Retina (tissue), 1 donor: ENCODE results near the gene CTCF.

Experiments used
- DNase-seq: peaks from one replicate; pipeline ENCODE4 v3.0.0-alpha.2; 2016

Gene CTCF

GRCh38 chr16:67606632-67607031, 44.3 kb downstream of the CTCF start:
- DNase-seq, result no peak

GRCh38 chr16:67608364-67608763, 46.0 kb downstream of the CTCF start:
- no peak for DNase-seq

- no peak for DNase-seq
Measured at GRCh38 chr16:67613808-67614207, 51.5 kb downstream of the CTCF start.

- DNase-seq, result no peak
Measured at GRCh38 chr16:67628216-67628615, 65.9 kb downstream of the CTCF start.

- no peak for DNase-seq
Measured at GRCh38 chr16:67632415-67633172, 70.3 kb downstream of the CTCF start.

- no peak for DNase-seq
Measured at GRCh38 chr16:67636713-67637112, 74.4 kb downstream of the CTCF start.

GRCh38 chr16:67637625-67638024, 75.3 kb downstream of the CTCF start:
- no peak for DNase-seq

- no peak for DNase-seq
Measured at GRCh38 chr16:67641779-67642708, 79.7 kb downstream of the CTCF start.

- no peak for DNase-seq
Measured at GRCh38 chr16:67644038-67644437, 81.7 kb downstream of the CTCF start.

- DNase-seq, result no peak
Measured at GRCh38 chr16:67645397-67646121, 83.2 kb downstream of the CTCF start.

GRCh38 chr16:67647111-67647651, 84.9 kb downstream of the CTCF start:
- no peak for DNase-seq

GRCh38 chr16:67647681-67648080, 85.4 kb downstream of the CTCF start:
- DNase-seq, result no peak

- no peak for DNase-seq
Measured at GRCh38 chr16:67648088-67648763, 85.9 kb downstream of the CTCF start.

GRCh38 chr16:67648764-67649407, 86.6 kb downstream of the CTCF start:
- no peak for DNase-seq

GRCh38 chr16:67649494-67649931, 87.2 kb downstream of the CTCF start:
- no peak for DNase-seq

GRCh38 chr16:67650023-67650422, 87.7 kb downstream of the CTCF start:
- DNase-seq, result no peak

GRCh38 chr16:67651039-67651438, 88.7 kb downstream of the CTCF start:
- DNase-seq, result no peak

GRCh38 chr16:67651847-67652246, 89.5 kb downstream of the CTCF start:
- no peak for DNase-seq

- DNase-seq, result no peak
Measured at GRCh38 chr16:67652578-67653127, 90.3 kb downstream of the CTCF start.

- DNase-seq, result peak; percentile 60
Measured at GRCh38 chr16:67653128-67653788, 90.9 kb downstream of the CTCF start.
